Endothelial cell (in vitro differentiated cells): ENCODE results near the gene RORC. TPM values are rescaled to one million over a fixed set of nuclear protein-coding genes. Genes with fewer than 3 reads are reported as not detected.

Experiments
- DNase-seq: peaks from one replicate; pipeline ENCODE4 v3.0.0; 2021; ENCODE audit warnings: low spot score
- H3K27ac Mint-ChIP-seq: one replicate; pipeline ENCODE4 v1.8.0; 2021; ENCODE audit warnings: mixed read lengths, inconsistent platforms; ENCODE audit not compliant: unreplicated experiment
- H3K27me3 Mint-ChIP-seq: one replicate; pipeline ENCODE4 v1.8.0; 2021; ENCODE audit warnings: mild to moderate bottlenecking, moderate library complexity, mixed read lengths, inconsistent platforms; ENCODE audit not compliant: unreplicated experiment
- H3K36me3 Mint-ChIP-seq: one replicate; pipeline ENCODE4 v1.8.0; 2021; ENCODE audit warnings: mild to moderate bottlenecking, low read depth, mixed read lengths, inconsistent platforms; ENCODE audit not compliant: unreplicated experiment
- H3K4me1 Mint-ChIP-seq: one replicate; pipeline ENCODE4 v1.8.0; 2021; ENCODE audit warnings: mild to moderate bottlenecking, mixed read lengths, inconsistent platforms; ENCODE audit not compliant: unreplicated experiment
- H3K4me3 Mint-ChIP-seq: one replicate; pipeline ENCODE4 v1.8.0; 2021; ENCODE audit warnings: mild to moderate bottlenecking, mixed read lengths, inconsistent platforms; ENCODE audit not compliant: unreplicated experiment
- H3K9me3 Mint-ChIP-seq: one replicate; pipeline ENCODE4 v1.8.0; 2021; ENCODE audit warnings: mixed read lengths, inconsistent platforms; ENCODE audit not compliant: unreplicated experiment
- total RNA-seq: library from RNA; stranded (reverse); fragmentation: NEBNext Ultra II Directional; extraction: Animal tissue kit (Norgen Biotek cat#: 25700); gene quantifications from one replicate; pipeline ENCODE4 v1.2.1, GENCODE V29; 2021; ENCODE audit not compliant: unreplicated experiment
- TF ChIP-seq, protein P1 (sequence below): fragments of 200-600 bp; sonication (generic); IDR thresholded peaks from one replicate; pipeline ENCODE4 v1.5.0; 2021; ENCODE audit warnings: antibody characterized with exemption; ENCODE audit not compliant: unreplicated experiment

The RORC gene
- total RNA-seq, 1 donor from 2014 or later = 1.0 TPM

DNA sequence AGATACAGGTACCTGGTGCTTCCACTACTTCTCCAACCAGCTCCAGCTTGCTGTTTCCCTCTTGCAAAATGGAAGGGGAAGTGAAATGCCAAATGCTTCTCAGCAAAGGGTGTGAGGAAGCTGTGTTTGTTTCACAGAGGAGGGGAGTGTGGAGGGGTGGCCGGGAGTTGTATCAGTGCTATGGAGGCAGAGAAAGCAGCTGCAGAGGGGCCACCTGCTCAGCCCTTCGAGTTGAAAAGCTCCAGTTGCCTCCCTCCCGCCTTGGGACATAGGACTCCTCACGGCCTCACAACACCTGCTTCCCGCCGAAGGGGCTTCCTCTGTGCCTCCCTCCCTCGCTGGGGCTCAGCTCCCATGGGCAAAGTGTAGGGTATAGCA lies 14.3 kb downstream of the RORC start:
- no peaks in the 10 kb centered on the region for H3K9me3 Mint-ChIP-seq
- TF ChIP-seq, protein P1, sequence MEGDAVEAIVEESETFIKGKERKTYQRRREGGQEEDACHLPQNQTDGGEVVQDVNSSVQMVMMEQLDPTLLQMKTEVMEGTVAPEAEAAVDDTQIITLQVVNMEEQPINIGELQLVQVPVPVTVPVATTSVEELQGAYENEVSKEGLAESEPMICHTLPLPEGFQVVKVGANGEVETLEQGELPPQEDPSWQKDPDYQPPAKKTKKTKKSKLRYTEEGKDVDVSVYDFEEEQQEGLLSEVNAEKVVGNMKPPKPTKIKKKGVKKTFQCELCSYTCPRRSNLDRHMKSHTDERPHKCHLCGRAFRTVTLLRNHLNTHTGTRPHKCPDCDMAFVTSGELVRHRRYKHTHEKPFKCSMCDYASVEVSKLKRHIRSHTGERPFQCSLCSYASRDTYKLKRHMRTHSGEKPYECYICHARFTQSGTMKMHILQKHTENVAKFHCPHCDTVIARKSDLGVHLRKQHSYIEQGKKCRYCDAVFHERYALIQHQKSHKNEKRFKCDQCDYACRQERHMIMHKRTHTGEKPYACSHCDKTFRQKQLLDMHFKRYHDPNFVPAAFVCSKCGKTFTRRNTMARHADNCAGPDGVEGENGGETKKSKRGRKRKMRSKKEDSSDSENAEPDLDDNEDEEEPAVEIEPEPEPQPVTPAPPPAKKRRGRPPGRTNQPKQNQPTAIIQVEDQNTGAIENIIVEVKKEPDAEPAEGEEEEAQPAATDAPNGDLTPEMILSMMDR = no peak
- H3K36me3 Mint-ChIP-seq = no peaks in the 10 kb centered on the region
- H3K4me3 Mint-ChIP-seq = no peak overlapping the region
- H3K27me3 Mint-ChIP-seq = peaks cover 5% of the 10 kb centered on the region
- H3K4me1 Mint-ChIP-seq = peaks cover 21% of the 10 kb centered on the region
- no peak overlapping the region for H3K27ac Mint-ChIP-seq
- DNase-seq = no peak

DNA sequence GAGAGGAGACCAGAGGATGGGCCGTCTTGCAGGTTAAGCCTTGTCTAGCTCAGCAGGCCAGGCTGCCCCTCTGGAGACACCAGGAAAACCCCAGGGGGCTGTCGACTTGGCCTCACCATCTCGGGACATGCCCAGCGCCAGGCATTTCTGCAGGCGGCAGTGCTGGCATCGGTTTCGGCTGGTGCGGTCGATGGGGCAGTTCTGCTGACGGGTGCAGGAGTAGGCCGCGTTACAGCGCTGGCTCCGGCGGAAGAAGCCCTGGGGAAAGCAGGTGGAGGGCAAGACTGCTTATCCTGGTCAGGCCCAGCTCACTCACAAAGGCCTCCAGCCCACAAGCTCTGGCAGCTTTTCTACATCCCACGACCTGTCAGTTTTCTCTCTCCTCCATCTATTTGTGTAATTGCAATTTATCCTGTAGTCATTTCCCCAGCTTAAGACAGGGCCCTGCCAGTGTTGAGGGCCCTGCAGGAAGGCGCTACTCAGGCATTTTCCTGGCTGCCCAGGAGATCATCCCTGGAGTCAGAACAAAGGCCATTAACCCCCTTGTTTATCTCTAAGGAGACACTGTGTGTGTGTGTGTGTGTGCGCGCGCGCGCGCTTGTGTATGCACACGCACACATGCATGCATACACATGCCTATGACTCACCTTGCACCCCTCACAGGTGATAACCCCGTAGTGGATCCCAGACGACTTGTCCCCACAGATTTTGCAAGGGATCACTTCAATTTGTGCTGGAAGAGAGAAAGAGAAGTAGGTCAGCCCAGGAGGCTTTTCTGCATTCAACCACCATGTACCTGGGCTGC lies 14.9 kb downstream of the RORC start:
- no peaks in the 10 kb centered on the region for H3K9me3 Mint-ChIP-seq
- no peak overlapping the region for H3K4me3 Mint-ChIP-seq
- DNase-seq = no peak
- TF ChIP-seq, protein P1 = no peak
- no peaks in the 10 kb centered on the region for H3K36me3 Mint-ChIP-seq
- peaks cover 22% of the 10 kb centered on the region for H3K4me1 Mint-ChIP-seq
- H3K27me3 Mint-ChIP-seq = peaks cover 3% of the 10 kb centered on the region
- H3K27ac Mint-ChIP-seq = no peak overlapping the region

DNA sequence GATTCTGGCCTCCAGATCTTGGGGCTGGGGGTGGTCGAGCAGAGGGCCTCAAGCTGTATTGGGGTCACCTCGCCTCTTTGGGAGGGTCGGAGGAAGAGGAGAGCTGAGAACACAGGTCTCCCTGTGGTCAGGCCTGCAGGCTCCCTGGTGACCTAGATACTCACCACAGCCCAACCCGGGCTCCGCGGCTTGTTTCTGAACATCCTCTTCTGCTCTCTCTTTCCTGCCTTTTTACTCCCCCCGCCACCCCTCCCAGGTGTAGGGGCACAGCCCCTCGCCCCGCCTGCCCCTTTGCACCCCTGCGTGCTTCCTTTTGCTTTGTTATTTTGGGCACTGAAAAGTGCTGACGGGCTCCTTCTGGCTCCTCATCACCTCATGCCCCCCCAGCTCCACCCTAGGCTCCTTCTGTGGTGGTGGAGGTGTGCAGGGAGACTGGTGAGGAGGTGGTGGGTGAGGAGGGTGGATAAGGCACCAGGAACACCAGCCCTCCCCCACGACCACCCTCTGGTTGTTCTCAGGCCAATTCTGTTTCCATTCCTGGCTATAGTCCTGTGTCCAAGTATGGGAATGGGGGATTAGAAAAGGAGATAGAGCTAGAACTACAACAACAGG lies 15.8 kb downstream of the RORC start:
- Mint-ChIP-seq H3K9me3 (no peaks in the 10 kb centered on the region), H3K27me3 (peaks cover 3% of the 10 kb centered on the region), H3K27ac (no peak overlapping the region), H3K4me3 (peak overlapping the region; percentile 52), H3K36me3 (no peaks in the 10 kb centered on the region), H3K4me1 (peaks cover 22% of the 10 kb centered on the region)
- TF ChIP-seq, protein P1 = no peak
- DNase-seq = no peak

DNA sequence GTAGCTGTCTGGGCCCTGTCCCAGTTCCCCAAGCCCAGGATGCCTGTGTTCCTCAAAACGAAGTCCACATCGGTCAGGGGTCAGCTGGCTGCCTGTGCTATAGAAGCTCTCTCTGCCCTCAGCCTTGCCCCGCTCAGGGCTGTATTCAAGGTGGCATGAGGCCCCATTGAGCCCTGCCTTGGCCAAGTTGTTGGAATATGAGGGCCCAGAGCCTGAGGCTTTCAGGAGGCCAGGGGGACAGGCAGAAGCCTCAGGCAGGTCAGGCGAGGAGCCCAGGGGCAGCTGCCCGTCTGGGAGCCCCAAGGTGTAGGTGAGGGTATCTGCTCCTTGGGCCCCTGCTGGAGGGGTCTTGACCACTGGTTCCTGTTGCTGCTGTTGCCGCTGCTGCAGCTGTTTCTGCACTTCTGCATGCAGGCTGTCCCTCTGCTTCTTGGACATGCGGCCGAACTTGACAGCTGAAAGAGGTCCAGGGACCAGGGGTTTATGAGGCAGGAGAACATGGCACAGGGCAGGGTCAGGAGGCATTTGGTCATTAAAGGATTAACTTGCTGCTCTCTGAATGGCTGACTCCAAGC lies 16.5 kb downstream of the RORC start:
- Mint-ChIP-seq H3K27me3 (peaks cover 4% of the 10 kb centered on the region), H3K27ac (no peak overlapping the region), H3K4me1 (peaks cover 25% of the 10 kb centered on the region), H3K4me3 (no peak overlapping the region), H3K36me3 (no peaks in the 10 kb centered on the region), H3K9me3 (no peaks in the 10 kb centered on the region)
- no peak for DNase-seq
- TF ChIP-seq, protein P1 = no peak

DNA sequence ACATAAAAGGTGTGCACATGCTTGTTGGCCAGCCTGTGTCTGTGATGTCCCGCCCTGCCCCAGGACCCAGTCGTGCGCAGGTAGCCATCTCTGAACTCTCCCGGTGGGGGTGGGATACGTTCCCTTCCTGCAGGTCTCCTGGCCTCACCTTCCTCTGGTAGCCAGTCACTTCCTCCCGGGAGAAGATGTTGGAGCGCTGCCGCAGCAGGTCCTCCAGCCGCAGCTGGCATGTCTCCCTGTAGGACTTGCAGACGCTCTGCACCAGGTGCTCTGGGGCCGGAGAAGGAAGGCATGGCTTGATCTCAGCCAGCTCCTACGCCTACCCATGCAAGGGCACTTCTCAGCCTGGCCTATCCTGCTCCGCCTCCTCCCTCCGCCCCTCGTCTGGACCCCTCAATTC lies 17.2 kb downstream of the RORC start:
- Mint-ChIP-seq H3K4me3 (no peak overlapping the region), H3K27ac (no peak overlapping the region), H3K27me3 (peaks cover 6% of the 10 kb centered on the region), H3K36me3 (no peaks in the 10 kb centered on the region), H3K4me1 (peaks cover 31% of the 10 kb centered on the region), H3K9me3 (no peaks in the 10 kb centered on the region)
- DNase-seq = no peak
- TF ChIP-seq, protein P1 = no peak
